Measurements from ENCODE around the gene WWOX.

GRCh38 chr16:78494674-78495073 lies 395.2 kb downstream of the WWOX start:
- TF ChIP-seq CTCF (IDR thresholded peaks at IDR 0.05; ENCODE audit: poor library complexity): no peak
- no peak for TF ChIP-seq EZH2phosphoT487 (IDR thresholded peaks at IDR 0.05; ENCODE audit: low read depth, severe bottlenecking, unreplicated experiment)
- no peak for TF ChIP-seq EZH2 (IDR thresholded peaks at IDR 0.05; ENCODE audit: borderline replicate concordance)

Data from hepatocyte (in vitro differentiated cells).